Sigmoid colon (tissue), 7 donors: Measurements from ENCODE around the gene LIM2. TPM values are rescaled to one million over a fixed set of nuclear protein-coding genes. Genes with fewer than 3 reads are reported as not detected.
A peak's percentile ranks its signal among the peaks of the same experiment; 100 is the strongest.

Experiments
- DNase-seq: peaks from one replicate; pipeline ENCODE4 v3.0.0-alpha.2; 2019
- H3K27ac ChIP-seq, 4 donors: fragments of 200-600 bp; sonication (generic); one replicate each; pipeline ENCODE4 v1.5.1; 2016 to 2019; ENCODE audit warnings: mild to moderate bottlenecking in 1 of 4
- H3K27me3 ChIP-seq, 3 donors: fragments of 200-600 bp; sonication (generic); one replicate each; pipeline ENCODE4 v1.5.1; 2019; ENCODE audit warnings: mild to moderate bottlenecking in 1 of 3
- H3K36me3 ChIP-seq, 4 donors: fragments of 200-600 bp; sonication (generic); one replicate each; pipeline ENCODE4 v1.5.1; 2016 to 2019
- H3K4me1 ChIP-seq, 4 donors: fragments of 200-600 bp; sonication (generic); one replicate each; pipeline ENCODE4 v1.5.1; 2017 to 2019
- H3K4me3 ChIP-seq, 4 donors: fragments of 200-600 bp; sonication (generic); one replicate each; pipeline ENCODE4 v1.5.1; 2017 to 2019; ENCODE audit warnings: mild to moderate bottlenecking in 2 of 4, moderate library complexity in 1 of 4
- H3K9me3 ChIP-seq, 4 donors: fragments of 200-600 bp in 3 of 4; sonication (generic) in 3 of 4; one replicate each; pipeline versions ENCODE4 v1.5.1 to v1.6.1; 2013 to 2019
- EP300 ChIP-seq, 4 donors: sonication (generic); formaldehyde crosslinking; IDR thresholded peaks; one replicate each; pipeline ENCODE4 v1.6.1; 2017; ENCODE audit warnings: antibody characterized with exemption in 4 of 4
- POLR2A ChIP-seq, 2 donors: fragments of 450-650 bp; IDR thresholded peaks; one replicate each; pipeline ENCODE4 v1.6.1; 2016; ENCODE audit warnings: antibody characterized with exemption in 2 of 2, mild to moderate bottlenecking in 2 of 2, moderate library complexity in 2 of 2
- POLR2AphosphoS5 ChIP-seq, 4 donors: sonication (generic); formaldehyde crosslinking; IDR thresholded peaks; one replicate each; pipeline ENCODE4 v1.6.1; 2017; ENCODE audit warnings: antibody characterized with exemption in 4 of 4
- WGBS, 2 donors: extraction: QIAGEN DNeasy Blood & Tissue Kit; methylation state at CpG; one replicate each; pipeline ENCODE4 v1.1.7; 2013; 5-methylcytosine and 5-hydroxymethylcytosine counted together
- intact Hi-C: fragments of 100-400 bp; cut with DNase I; formaldehyde crosslinking; loops from one replicate; pipeline ENCODE4 v1.15.1; 2023
- polyA plus RNA-seq, 3 donors: library from polyadenylated mRNA; stranded (reverse); fragments of 200-250 nt; gene quantifications; one replicate each; pipeline ENCODE4 v1.2.3, GENCODE V29; 2013
- total RNA-seq, 4 donors: library from RNA; depleted of rRNA; stranded (reverse); fragments of >200 nt; gene quantifications; one replicate each; pipeline ENCODE4 v1.1.0, GENCODE V29; 2016
- TF ChIP-seq, protein P1 (sequence below), 4 experiments: fragments of 450-650 bp in 3 of 4; fragments of 200-600 bp in 1 of 4; IDR thresholded peaks; one replicate each; pipeline ENCODE4 v1.5.1; 2016 to 2019; ENCODE audit warnings: antibody characterized with exemption in 4 of 4, mild to moderate bottlenecking in 3 of 4, moderate library complexity in 2 of 4
- donor health status: healthy with polysubstance abuse.
- donor health status: Bipolar disorder and iron deficiency.
- donor health status: healthy.

Gene LIM2
- total and polyA plus RNA-seq, 7 donors: not detected

DNA sequence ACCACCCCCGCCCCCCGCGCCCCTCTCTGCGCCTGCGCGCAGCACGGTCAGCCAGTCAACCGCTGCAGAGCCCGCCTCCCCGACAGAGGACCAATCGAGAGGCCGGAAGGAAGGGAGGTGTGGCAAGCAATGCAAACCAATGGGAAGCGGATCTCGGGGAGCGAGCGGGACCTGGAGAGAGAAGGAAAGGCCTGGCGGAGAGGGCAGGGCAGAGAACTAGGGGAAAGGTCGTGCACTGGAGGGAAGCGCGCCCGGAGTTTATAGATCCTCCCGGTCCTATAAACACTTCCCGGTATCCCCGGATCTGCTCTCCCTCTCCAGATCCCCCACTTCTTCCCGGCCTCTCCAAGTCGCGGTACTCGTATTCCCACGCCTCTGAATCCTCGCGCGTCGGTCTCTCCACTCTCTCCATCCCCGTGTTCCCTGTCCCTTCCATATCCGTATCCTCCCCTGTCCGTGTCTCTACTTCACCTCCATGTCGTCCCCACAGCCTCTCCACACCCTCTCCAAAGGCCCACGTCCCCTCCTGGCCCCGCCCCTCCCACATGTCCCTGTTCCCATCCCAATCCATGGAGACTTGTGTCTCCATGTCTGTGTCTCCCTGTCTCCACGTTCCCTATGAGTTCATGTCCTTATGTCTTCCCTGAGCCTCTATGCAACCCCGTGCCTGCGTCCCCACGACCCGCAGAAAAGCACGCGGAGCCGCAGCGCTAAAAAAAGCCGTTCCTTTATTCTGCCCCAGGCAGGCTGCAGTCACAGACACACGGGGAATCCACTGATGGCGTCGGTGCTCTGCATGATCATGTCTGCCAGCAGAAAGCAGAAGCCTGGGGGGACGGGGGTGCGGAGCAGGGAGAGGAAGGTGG is 21.2 kb downstream of the LIM2 start:
- intact Hi-C loops: loop anchor here (1.0 to 10.0 kb wide), 3 partner anchors 26 to 323 kb away; partner anchors contain the start of gene ZNF175
- H3K4me1 ChIP-seq: peaks cover 0 to 54% (median 27%) of the 10 kb centered on the region in 4 donors

GRCh38 chr19:51365965-51366388 is 21.8 kb downstream of the LIM2 start, which contains the start of gene ETFB:
TSS of gene ETFB (minus strand) at chr19:51366388. CDS start at chr19:51366326, 62 bp downstream.
- H3K27ac ChIP-seq: peak within 1 kb of the TSS; percentile 97 to 100 (median 98)
- H3K9me3 ChIP-seq: no peaks in the 10 kb centered on the region
- H3K4me3 ChIP-seq: peak within 1 kb of the TSS; percentile 64 to 93 (median 74)
- intact Hi-C loops: loop anchor here (1.0 to 10.0 kb wide), 2 partner anchors 26 to 209 kb away; partner anchors contain the start of gene ZNF175
- 0% methylated on average over 27 of the region's 27 CpGs for WGBS, 2 donors
- TF ChIP-seq POLR2A (IDR thresholded peaks at IDR 0.05): no peak
- peak in 2 of 4 donors; percentile 80 to 91 for TF ChIP-seq POLR2AphosphoS5 (IDR thresholded peaks at IDR 0.05)
- H3K27me3 ChIP-seq: no peaks in the 10 kb centered on the region
- no peaks in the 10 kb centered on the region for H3K36me3 ChIP-seq
- DNase-seq: no peak
- H3K4me1 ChIP-seq: peaks cover 0 to 54% (median 27%) of the 10 kb centered on the region in 4 donors

More for the DNA sequence above, 21.2 kb downstream of the LIM2 start:
- Histone ChIP-seq H3K4me3 (peak overlapping the region; percentile 64 to 93 (median 74)), H3K27me3 (no peaks in the 10 kb centered on the region), H3K27ac (peak overlapping the region; percentile 97 to 100 (median 98)), H3K36me3 (no peaks in the 10 kb centered on the region), H3K9me3 (no peaks in the 10 kb centered on the region)
- WGBS, 2 donors: 0 to 1% methylated on average over 54 of the region's 54 CpGs
- TF ChIP-seq EP300 (IDR thresholded peaks at IDR 0.05) (no peak), POLR2A (IDR thresholded peaks at IDR 0.05) (peak; percentile 52 to 64), POLR2AphosphoS5 (IDR thresholded peaks at IDR 0.05) (peak; percentile 85 to 99 (median 96))
- TF ChIP-seq, protein P1, sequence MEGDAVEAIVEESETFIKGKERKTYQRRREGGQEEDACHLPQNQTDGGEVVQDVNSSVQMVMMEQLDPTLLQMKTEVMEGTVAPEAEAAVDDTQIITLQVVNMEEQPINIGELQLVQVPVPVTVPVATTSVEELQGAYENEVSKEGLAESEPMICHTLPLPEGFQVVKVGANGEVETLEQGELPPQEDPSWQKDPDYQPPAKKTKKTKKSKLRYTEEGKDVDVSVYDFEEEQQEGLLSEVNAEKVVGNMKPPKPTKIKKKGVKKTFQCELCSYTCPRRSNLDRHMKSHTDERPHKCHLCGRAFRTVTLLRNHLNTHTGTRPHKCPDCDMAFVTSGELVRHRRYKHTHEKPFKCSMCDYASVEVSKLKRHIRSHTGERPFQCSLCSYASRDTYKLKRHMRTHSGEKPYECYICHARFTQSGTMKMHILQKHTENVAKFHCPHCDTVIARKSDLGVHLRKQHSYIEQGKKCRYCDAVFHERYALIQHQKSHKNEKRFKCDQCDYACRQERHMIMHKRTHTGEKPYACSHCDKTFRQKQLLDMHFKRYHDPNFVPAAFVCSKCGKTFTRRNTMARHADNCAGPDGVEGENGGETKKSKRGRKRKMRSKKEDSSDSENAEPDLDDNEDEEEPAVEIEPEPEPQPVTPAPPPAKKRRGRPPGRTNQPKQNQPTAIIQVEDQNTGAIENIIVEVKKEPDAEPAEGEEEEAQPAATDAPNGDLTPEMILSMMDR (IDR thresholded peaks at IDR 0.05): no peak
- DNase-seq: peak; percentile 100

- H3K4me3 ChIP-seq: peak overlapping the region; percentile 64 to 93 (median 74)
- WGBS, 2 donors: 8 to 29% methylated on average over 10 of the region's 10 CpGs
- TF ChIP-seq POLR2AphosphoS5 (IDR thresholded peaks at IDR 0.05): no peak
- TF ChIP-seq EP300 (IDR thresholded peaks at IDR 0.05): no peak
- TF ChIP-seq, protein P1 (IDR thresholded peaks at IDR 0.05): no peak
- TF ChIP-seq POLR2A (IDR thresholded peaks at IDR 0.05): no peak
- no peaks in the 10 kb centered on the region for H3K36me3 ChIP-seq
- H3K27ac ChIP-seq: peak overlapping the region; percentile 97 to 100 (median 98)
- peak; percentile 73 for DNase-seq
- intact Hi-C loops: loop anchor here (10.0 kb wide), 1 partner anchor 209 kb away; the partner anchor contains the start of gene ZNF175
- H3K4me1 ChIP-seq: peaks cover 0 to 54% (median 27%) of the 10 kb centered on the region in 4 donors
- H3K27me3 ChIP-seq: no peaks in the 10 kb centered on the region
- no peaks in the 10 kb centered on the region for H3K9me3 ChIP-seq
Observed at GRCh38 chr19:51365211-51365964, 22.4 kb downstream of the LIM2 start.

DNA sequence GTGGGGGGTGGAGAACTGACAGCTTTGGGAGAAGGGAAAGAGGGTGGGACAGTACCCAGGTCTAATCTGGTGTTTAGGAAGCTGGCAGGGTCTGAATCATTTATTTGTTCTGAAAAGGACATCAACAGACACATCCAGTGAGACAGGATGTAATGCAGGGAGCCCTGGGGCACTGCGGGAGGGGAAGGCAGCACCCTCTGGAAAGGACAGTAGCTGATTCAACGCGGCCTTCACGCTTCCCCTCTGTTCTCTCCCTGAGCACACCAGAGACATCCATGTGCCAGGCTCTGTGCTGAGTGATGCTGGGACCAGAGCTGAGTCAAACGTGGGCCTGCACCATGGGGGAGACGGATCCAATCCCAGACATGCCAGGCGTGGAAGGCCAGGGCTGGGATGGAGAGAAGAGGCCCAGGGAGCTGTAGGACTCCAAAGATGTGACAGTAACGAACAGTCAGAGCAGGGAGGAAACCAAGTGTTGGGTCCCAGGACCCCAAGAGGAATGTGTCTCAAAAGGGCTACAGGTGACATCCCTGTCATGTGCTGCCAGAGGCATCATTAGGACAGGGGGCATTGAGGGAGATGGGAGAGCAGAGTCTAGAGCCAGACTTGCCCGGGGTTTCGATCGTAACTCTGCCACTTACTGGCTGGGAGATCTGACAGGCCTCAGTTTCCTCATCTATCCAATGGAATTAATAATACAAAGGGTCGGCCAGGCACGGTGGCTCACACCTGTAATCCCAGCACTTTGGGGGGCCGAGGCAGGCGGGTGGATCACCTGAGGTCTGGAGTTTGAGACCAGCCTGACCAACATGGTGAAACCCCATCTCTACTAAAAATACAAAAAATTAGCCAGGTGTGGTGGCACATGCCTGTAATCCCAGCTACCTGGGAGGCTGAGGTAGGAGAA is 23.3 kb downstream of the LIM2 start:
- DNase-seq: no peak
- H3K4me3 ChIP-seq: peak overlapping the region in 1 of 4 donors; percentile 64
- H3K9me3 ChIP-seq: no peaks in the 10 kb centered on the region
- H3K27ac ChIP-seq: peak overlapping the region; percentile 97 to 100 (median 98)
- no peaks in the 10 kb centered on the region for H3K27me3 ChIP-seq
- TF ChIP-seq POLR2AphosphoS5 (IDR thresholded peaks at IDR 0.05) (no peak), EP300 (IDR thresholded peaks at IDR 0.05) (no peak), POLR2A (IDR thresholded peaks at IDR 0.05) (no peak)
- TF ChIP-seq, protein P1 (IDR thresholded peaks at IDR 0.05): no peak
- WGBS, 2 donors: 85 to 86% methylated on average over 15 of the region's 15 CpGs
- no peaks in the 10 kb centered on the region for H3K36me3 ChIP-seq
- intact Hi-C loops: loop anchor here (10.0 kb wide), 1 partner anchor 210 kb away; the partner anchor contains the start of gene ZNF175
- peaks cover 0 to 54% (median 27%) of the 10 kb centered on the region in 4 donors for H3K4me1 ChIP-seq
